ENCODE measurements around the gene GJD4.

DNA sequence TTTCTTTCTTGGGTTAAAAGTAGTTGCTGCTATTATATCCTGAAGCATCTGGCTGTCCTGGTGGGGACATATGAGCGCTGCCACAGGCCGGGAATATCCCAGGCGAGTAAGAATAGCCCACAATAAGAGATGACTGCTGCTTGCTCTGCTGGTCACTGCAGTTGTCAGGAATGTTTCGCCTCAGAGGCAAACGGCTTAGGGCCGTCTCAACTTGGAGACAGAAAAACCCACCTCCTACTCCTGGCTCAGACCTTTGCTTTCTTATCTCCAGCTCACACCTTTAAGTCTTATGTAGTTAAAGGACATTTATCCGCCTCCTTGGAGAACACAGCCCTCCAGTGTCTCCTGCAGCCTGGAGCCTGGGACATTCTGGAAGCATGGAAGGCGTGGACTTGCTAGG is at the start of gene GJD4:
- TF ChIP-seq, protein P1, sequence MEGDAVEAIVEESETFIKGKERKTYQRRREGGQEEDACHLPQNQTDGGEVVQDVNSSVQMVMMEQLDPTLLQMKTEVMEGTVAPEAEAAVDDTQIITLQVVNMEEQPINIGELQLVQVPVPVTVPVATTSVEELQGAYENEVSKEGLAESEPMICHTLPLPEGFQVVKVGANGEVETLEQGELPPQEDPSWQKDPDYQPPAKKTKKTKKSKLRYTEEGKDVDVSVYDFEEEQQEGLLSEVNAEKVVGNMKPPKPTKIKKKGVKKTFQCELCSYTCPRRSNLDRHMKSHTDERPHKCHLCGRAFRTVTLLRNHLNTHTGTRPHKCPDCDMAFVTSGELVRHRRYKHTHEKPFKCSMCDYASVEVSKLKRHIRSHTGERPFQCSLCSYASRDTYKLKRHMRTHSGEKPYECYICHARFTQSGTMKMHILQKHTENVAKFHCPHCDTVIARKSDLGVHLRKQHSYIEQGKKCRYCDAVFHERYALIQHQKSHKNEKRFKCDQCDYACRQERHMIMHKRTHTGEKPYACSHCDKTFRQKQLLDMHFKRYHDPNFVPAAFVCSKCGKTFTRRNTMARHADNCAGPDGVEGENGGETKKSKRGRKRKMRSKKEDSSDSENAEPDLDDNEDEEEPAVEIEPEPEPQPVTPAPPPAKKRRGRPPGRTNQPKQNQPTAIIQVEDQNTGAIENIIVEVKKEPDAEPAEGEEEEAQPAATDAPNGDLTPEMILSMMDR (conservative IDR thresholded peaks at IDR 0.05; ENCODE audit: low read depth, low read length), result no peak
- no peak for TF ChIP-seq EZH2 (IDR thresholded peaks at IDR 0.05; ENCODE audit: low read length, unreplicated experiment)
